Stimulated activated CD4-positive, alpha-beta T cell treated with anti-CD3 and anti-CD28 coated beads, Interleukin-15, amount 100 ng/mL, for 48 hours (primary cell): ENCODE data around the gene MLXIP.
"Not testable (repeated sequence)": the region's sequence is repeated elsewhere in the genome, so short reads cannot be mapped to it uniquely, and the experiment has no call there.

Experiments used
- DNase-seq, 2 donors: peaks; one replicate each; pipeline ENCODE4 v3.0.0-alpha.2; 2020; ENCODE audit warnings: low read depth in 2 of 2

The MLXIP gene

GRCh38 chr12:122052285-122052684, 26.3 kb upstream of the MLXIP start:
- no peak for DNase-seq

DNA sequence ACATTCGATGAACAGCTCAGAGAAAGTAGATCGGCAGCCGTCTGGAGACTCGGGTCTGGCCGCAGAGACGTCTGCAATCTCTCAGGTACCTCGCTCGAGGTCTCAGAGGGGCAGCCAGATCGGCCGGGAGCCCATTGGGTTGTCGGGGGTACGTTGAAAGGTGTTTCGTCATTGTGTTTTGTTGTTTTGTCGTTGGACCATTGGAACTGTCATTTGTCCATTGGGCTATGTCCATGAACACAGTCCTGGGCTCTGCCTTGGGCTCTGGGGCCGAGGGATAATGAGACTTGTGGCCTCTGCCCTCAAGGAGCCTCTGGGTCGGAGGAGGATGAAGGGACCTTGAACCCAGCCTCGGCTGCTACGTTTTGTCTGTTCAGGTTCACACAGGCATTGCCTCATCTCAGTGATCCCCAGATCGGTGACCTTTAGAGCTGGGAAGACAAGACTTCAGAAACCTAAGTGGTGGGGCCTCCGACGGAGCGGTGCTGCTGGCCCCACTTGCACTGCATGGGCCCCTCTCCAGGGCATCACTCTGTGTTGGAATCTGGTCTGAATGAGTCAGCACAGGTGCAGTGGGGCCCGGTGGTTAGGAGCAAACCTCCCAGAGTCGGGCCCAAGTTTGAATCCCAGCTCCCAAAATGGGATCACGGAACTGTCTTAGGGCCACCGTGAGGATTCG, 23.6 kb upstream of the MLXIP start:
- no peak for DNase-seq

DNA sequence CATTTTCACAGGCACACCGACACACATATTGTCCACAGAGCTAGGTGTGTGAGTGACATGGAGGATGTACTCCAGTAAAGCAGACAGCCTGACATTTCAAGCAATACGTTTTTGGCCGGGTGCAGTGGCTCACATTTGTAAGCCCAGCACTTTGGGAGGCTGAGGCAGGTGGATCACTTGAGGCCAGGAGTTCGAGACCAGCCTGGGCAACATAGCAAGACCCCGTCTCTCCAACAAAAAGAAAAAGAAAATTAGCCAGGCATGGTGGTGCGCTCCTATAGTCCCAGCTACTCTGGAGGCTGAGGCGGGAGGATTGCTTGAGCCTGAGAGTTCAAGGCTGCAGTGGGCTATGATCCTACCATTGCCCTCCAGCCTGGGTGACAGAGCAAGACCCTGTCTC, 22.1 kb upstream of the MLXIP start:
- not testable (repeated sequence) for DNase-seq

DNA sequence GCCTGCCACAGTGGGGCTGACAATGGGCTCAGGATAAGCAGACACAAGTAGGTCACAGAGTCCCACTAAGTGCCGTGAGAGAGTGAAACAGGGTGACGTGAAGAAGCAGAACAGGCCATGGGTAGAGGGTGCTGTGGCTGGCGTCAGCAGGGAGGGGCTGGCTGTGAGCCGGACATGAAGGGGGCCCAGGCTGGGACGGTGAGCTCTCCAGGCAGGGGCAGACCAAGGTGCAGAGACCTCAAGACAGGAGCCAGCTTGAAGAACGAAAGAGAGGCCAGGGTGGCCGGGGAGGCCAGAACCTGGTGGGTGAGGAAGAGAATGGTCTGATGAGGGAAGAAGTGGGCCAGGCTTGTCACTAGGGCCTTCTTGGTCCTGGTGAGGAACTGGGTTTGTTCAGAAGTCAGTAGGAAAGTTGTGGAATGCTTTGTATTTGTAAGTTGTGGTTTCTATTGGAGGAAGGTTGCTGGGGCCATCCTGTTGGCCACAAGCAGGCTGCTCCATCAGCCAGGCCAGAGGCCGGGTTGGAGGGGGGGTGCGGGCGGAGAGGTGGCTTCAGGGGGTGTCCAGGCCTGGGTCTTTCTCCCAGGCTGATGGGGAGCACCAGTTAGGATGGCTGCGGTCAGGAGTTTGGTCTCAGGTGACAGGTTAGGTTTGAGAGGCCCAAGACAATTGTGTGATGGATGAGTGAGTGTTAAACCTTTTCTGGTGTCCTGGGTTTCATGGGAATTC, 21.4 kb upstream of the MLXIP start:
- no peak for DNase-seq

GRCh38 chr12:122057769-122058168, 20.8 kb upstream of the MLXIP start:
- DNase-seq, result no peak

- DNase-seq, result no peak
Measured at GRCh38 chr12:122058549-122059149, 19.9 kb upstream of the MLXIP start.

GRCh38 chr12:122059203-122059960, 19.2 kb upstream of the MLXIP start:
- DNase-seq, result no peak

GRCh38 chr12:122060081-122060501, 18.5 kb upstream of the MLXIP start:
- DNase-seq, result no peak

GRCh38 chr12:122061253-122061652, 17.3 kb upstream of the MLXIP start:
- DNase-seq, result no peak

- no peak for DNase-seq
Measured at GRCh38 chr12:122062832-122063693, 15.5 kb upstream of the MLXIP start.

DNA sequence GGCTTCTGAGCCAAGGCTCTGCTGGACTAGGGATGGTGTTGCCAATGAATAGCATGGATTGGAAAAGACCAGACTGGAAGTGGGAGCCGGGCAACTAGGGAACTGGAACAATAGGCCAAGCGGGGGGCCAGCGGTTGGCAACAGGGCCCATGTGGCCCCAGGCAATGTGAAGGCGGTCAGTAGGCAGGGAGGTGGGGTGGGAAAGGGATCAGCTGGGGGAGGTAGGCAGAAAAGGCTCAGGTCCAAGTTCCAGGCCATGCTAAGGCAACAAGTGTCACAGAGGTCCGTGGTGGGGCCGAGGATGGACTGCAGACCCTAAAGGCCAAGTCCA, 14.9 kb upstream of the MLXIP start:
- DNase-seq, result no peak

DNA sequence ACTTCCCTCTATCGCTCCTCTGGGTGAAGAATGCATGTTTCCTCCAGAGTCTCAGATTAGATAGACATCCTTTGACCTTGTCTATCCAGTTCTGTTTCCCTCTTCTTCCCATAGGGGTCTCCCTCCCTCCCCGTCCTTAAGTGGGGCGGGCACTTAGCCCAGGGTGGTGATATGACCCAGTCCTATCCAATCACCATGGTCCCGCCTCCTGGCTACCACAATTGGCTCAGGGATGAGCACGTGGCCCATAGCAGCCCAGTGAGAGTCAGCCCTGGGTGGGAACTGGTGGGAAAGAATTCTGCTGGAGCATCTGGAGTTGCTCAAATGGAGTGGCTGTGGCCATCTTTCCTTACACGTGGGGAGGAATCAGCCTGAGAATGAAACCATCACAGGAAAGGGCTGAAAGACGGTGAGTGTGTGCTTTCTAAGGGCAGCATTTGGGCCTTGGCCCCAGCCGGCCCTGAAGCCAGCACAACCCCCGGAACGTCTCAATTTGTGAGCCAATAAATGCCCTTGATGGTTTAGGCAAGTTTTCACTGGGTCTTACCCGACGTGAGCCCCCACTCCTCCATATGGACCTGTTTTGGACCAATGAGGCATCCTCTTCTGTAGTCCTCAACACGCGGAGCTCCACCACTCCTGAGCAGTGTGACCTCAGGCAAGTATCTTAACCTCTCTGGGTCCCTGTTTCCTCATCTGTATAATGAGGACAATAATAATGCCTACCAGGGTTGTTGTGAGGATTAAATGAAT, 14.4 kb upstream of the MLXIP start:
- no peak for DNase-seq

DNA sequence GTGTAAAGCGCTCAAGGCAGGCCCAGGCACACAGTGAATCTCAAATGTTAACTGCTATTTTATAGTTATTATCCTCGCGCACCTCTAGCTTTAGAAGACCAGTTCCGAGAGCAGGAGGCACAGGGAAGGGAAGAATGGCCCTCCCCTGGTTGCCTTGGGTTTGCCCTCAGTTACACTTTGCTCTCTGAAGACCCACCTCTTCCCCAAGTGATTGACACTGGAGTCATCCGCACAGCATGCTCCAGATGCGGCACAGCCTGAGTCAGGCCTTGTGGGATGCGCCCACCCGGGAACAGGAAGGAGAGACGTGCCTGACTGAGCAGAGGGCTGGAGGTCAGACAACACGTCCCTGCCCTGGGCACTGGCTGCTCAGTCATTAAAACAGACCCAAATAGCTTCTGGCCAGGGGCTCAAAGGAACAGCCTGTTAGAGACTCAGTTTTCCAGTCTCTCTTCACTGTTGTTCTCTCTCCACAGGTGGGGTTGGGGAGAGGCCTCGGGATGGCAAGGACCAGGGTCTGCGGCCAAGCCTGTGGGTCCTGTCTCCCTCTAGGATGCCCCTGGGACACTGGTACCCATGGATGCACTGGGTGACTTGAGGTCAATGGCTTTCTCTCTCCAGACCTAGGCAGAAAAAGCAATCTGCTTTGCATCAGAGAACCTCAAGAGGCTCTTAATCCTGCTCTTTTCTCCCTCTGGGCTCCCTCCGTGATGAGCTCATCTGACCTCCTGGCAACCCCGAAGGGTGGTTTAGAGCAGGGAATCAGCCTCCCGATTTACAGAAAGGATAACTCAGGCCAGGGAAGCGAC, 13.6 kb upstream of the MLXIP start:
- no peak for DNase-seq

DNA sequence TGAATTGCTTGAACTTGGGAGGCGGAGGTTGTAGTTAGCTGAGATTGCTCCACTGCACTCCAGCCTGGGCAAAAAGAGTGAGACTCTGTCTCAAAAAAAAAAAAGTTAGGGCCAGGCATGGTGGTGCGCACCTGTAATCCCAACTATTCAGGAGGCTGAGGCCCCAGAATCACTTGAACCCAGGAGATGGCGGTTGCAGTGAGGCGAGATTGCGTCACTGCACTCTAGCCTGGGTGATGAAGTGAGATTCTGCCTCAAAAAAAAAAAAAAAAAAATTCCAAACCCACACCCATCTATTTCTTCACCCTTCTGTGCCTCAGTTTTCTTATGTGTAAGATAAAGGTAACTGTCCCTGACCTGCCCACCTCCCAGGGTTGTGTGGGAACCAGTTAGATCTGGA, 11.0 kb upstream of the MLXIP start:
- no peak for DNase-seq

DNA sequence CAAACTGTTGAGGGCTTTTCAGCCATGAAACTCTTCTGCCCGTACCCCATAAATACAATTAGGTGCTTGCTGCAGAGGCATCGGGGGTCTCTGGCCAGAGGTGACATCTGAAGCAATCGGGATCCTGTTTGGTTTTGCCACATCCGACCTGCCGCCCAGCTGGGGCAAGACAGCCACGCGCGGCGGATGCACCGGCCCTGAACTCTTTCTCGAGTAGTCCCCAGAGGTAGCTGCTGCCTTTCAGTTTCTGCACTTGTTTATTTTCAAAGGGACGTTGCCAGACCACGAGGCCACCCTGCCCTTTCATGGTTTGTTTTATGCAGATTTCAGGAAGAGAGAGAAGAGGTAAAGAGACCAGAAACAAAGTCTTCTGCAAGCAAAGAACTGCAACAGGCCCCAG, 10.6 kb upstream of the MLXIP start:
- DNase-seq, result no peak

DNA sequence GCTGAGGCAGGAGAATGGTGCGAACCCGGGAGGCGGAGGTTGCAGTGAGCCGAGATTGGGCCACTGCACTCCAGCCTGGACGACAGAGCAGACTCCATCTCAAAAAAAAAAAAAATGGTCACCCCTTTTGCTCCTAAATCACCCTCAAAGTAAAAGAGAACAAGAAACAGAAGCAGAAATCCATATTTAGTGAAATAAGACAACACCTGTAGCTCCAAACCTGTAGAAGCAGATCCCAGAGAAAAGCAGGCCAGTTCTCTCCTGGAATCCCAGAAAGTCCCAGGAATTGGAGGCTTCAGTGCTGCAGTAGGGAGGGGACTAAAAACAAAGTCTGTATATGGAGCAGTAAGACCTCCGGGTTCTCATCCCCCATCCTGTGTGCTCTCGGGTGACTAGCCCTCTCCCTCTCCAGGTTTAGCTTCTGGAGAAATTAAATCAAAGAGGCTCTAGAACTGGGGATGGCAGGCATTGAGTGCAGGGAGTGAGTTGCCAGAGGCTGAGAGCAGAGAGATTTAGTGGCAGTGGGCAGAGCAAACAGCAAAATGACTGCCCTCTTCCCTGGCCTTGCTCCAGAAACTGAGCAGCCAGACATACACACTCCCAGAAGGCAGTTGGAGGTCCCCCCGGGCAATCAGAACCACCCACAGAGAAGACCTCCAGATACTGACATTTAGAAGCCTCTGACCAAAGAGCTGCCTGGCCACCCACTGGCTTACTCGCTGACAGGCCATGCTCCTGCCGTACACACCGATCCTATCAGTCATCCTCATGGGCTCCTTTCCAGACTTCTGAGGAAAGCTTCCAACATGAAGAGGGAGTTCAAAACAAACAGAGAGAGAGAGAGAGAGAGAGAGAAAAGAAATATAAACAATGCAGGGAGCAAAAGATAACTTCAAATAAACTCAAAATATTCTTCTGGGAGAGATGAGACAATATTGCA, 6.3 kb upstream of the MLXIP start:
- DNase-seq, result no peak

GRCh38 chr12:122073815-122074214, 4.7 kb upstream of the MLXIP start:
- DNase-seq, result no peak

DNA sequence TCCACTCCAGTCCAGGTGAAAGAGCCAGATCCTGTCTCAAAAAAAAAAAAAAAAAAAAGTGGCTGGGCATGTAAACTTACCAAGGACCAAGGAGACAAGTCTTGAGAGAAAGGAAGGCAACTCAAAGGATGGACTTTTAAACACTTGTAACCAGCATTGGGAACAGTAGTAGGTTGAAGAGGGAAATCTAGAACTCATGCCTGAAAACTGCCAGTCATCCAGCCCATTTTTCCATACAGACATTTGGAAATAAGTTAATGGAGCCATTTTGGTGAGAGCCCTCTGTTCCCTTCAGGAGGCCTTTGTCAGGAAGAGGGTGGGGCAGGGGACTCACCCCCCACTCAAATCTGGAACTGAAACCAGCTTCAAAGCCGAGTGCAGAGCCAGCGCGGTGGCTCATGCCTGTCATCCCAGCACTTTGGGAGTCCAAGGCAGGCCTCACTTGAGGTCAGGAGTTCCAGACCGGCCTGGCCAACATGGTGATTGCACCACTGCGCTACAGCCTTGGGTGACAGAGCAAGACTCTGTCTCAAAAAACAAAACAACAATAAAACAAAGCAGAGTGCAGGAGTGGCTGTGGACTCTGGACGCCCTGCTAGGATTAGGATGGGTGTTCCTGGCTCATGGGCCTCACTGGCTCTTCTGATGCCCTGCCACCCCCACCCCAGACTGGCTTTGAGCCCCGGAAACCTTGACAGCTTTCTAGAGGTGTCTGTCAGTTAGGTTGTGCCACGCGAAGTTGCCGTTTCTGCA, 1.6 kb upstream of the MLXIP start:
- DNase-seq, result no peak
